Activated CD8-positive, alpha-beta memory T cell treated with anti-CD3 and anti-CD28 coated beads, Interleukin-2, amount 50 U/mL, for 48 hours (primary cell): Measurements from ENCODE around the gene SDHAF3.

Source experiments
- DNase-seq: peaks from one replicate; pipeline ENCODE4 v3.0.0-alpha.2; 2020

Gene SDHAF3

GRCh38 chr7:97224316-97224715 lies 106.8 kb downstream of the SDHAF3 start:
- DNase-seq, result no peak

GRCh38 chr7:97226541-97226940 lies 109.0 kb downstream of the SDHAF3 start:
- DNase-seq, result no peak
